ENCODE results near the gene SSX2B.
"Not testable (repeated sequence)": the region's sequence is repeated elsewhere in the genome, so short reads cannot be mapped to it uniquely, and the experiment has no call there.

Gene SSX2B, protein sequence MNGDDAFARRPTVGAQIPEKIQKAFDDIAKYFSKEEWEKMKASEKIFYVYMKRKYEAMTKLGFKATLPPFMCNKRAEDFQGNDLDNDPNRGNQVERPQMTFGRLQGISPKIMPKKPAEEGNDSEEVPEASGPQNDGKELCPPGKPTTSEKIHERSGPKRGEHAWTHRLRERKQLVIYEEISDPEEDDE

DNA sequence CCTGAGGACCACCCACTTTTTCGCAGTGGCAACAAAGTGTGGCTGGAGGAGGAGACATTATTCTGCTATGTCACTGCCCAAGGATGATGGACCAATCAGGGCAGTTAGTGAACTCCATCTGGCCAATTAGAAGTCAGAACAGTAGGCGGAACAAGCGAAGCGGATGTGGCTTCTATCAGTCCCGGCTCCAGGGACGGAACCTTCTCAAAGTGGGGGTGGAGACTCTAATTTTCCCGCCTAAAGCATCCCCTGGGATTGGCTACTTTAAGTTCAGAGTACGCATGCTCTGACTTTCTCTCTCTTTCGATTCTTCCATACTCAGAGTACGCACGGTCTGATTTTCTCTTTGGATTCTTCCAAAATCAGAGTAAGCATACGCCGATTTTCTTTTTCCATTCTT, at the start of gene SSX2B:
TSS of gene SSX2B (plus strand) at position 301 of the 400 bp plus-strand sequence. CDS start 1,429 bp downstream, outside the sequence.
- DNase-seq, result not testable (repeated sequence)

DNA sequence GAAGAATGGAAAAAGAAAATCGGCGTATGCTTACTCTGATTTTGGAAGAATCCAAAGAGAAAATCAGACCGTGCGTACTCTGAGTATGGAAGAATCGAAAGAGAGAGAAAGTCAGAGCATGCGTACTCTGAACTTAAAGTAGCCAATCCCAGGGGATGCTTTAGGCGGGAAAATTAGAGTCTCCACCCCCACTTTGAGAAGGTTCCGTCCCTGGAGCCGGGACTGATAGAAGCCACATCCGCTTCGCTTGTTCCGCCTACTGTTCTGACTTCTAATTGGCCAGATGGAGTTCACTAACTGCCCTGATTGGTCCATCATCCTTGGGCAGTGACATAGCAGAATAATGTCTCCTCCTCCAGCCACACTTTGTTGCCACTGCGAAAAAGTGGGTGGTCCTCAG, 44.0 kb upstream of the SSX2B start, which contains the start of gene SSX2:
TSS of gene SSX2 (minus strand) at position 101 of the 400 bp plus-strand sequence. CDS start 1,429 bp downstream, outside the sequence.
- not testable (repeated sequence) for DNase-seq

DNA sequence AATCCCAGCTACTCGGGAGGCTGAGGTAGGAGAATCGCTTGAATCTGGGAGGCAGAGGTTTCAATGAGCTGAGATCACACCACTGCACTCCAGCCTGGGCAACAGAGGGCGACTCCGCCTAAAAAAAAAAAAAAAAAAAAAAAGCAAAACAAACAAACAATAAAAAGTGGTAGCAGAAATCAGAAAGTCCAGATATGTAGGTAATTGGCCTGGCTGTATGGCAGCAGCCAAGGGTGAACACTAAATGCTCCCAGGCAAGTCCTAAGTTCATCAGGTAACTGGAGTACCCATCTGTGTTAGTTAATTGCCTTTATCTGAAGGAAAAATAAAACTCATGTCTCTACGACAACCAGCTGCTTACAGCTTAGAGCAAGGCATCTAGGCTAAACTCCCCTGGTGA, 14.9 kb downstream of the SSX2B start:
- not testable (repeated sequence) for DNase-seq

DNA sequence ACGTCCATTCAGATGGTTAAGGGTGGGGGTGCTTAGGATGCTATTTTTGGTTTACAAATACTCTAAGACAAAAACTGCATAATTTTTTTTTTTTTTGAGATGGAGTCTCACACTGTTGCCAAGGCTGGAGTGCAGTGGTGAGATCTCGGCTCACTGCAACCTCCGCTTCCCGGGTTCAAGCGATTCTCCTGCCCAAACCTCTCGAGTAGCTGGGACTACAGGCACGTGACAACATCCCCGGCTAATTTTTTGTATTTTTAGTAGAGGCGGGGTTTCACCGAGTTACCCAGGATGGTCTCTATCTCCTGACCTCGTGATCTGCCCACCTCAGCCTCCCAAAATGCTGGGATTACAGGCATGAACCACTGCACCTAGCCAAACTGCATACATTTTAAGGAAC, 22.5 kb downstream of the SSX2B start:
- not testable (repeated sequence) for DNase-seq

DNA sequence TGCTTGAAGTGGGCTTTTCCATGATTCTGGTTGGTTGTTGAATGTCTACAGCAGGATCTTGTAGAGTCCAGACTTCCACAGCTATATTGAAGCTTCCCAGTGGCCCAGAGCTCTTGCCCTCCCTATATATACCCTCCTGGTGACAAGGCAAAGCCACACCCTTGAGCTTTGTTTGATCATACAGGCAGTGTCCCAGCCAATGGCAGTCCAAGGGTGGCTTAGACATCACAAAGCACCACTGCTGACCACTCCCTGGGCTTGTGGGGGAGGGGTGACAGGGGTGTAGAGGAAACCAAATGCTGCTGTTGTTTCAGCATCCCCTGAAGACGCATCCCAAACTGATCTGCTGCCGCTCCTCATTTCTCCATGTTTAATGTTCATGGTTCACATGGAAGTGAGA, 46.3 kb downstream of the SSX2B start, which contains the start of gene SPANXN5:
TSS of gene SPANXN5 (minus strand) at position 101 of the 400 bp plus-strand sequence. CDS start at position 22, 79 bp downstream.
- DNase-seq, result not testable (repeated sequence)

DNA sequence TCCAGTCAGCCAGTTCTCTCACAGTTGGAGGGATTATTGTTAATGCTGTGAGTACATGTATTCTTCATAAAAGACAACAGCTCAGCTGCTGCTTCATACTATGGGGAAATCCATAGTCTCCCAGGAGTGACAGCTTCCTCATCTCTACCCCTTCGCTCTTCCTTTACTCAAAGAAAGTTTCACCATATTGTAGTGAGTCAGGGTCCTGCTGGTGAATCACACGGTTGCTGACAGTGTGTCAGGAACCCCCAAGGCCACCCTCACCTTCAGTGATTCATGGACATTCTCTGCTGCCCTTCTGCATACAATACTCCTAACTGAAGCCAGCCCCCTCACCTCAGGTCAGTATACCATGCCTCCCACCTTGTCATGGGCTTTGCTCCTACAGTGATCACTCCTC, 53.8 kb downstream of the SSX2B start:
- not testable (repeated sequence) for DNase-seq

Data from GF-D8 (cell line).